ENCODE data around the gene SMAD6. TPM values are rescaled to one million over a fixed set of nuclear protein-coding genes. Genes with fewer than 3 reads are reported as not detected.

SMAD6 gene
- total RNA-seq, 6 experiments from 2014 or later = 10.2 to 18.1 (median 16.4) TPM

DNA sequence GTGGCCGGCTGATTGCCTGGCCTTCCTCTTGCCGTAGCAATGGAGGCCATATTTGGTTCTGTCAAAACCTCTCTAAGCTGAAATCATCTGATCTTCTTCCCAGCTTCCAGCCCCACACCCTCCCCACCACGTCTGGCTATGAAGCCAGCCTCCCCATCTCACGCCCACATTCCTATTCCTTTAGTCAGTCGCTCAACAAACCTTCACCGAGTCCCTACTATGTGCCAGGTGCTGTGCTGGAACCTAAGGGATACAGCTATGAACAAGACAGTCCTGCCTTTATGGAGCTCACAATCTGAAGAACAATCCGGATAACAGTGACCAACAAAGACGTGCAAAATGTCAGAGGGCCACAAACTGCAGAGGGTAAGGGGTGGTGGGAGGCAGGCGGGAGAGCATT is 31.9 kb upstream of the SMAD6 start:
- Mint-ChIP-seq H3K9me3 (peaks cover 5% of the 10 kb centered on the region), H3K4me1 (ENCODE audit: low read depth) (peaks cover 12% of the 10 kb centered on the region; the same call in 1 of the 2 replicates), H3K27me3 (ENCODE audit: insufficient read depth) (peaks cover 6% of the 10 kb centered on the region), H3K36me3 (ENCODE audit: low read depth) (peaks cover 5% of the 10 kb centered on the region; the same call in 1 of the 2 replicates), H3K4me3 (no peak overlapping the region), H3K27ac (no peak overlapping the region)
- no peak for DNase-seq
- TF ChIP-seq, protein P1, sequence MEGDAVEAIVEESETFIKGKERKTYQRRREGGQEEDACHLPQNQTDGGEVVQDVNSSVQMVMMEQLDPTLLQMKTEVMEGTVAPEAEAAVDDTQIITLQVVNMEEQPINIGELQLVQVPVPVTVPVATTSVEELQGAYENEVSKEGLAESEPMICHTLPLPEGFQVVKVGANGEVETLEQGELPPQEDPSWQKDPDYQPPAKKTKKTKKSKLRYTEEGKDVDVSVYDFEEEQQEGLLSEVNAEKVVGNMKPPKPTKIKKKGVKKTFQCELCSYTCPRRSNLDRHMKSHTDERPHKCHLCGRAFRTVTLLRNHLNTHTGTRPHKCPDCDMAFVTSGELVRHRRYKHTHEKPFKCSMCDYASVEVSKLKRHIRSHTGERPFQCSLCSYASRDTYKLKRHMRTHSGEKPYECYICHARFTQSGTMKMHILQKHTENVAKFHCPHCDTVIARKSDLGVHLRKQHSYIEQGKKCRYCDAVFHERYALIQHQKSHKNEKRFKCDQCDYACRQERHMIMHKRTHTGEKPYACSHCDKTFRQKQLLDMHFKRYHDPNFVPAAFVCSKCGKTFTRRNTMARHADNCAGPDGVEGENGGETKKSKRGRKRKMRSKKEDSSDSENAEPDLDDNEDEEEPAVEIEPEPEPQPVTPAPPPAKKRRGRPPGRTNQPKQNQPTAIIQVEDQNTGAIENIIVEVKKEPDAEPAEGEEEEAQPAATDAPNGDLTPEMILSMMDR (IDR thresholded peaks at IDR 0.05) = no peak

DNA sequence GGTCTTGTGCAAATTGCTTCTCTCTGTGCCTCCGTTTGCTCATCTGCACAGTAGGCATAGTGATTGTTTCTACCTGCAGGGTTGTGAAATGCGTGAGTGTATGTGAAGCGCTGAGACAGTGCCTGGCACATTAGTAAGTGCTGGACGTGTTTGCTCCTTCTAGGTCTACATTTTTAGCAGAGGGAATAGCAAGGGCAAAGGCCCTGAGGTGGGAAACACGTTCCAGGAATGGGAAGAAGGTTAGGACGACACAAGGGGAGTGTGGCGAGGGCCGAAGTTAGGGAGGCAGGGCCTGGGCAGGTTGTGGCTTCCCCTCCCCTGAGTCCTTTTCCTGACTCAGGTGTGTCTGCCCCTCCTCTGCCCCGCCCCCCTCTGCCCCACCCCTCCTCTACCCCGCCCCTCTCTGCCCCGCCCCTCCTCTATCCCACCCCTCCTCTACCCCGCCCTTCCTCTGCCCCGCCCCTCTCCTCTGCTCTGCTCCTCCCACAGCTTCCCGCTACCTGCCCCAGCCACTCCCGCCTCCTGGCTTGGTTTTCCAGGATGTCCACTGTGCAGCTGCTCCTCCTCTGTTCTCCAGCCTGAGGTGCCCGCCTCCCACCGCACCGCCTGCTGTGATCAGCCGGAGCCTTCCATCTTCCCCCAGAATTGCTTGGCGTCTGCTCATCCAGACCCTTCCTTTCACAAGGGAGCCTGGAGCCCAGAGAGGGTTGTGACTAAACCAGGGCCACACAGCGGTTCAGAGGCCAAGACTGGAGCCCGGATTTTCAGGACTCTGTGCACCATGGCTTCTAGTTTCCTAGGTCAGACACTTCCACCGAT is 31.1 kb upstream of the SMAD6 start:
- peaks cover 5% of the 10 kb centered on the region; the same call in 1 of the 2 replicates for H3K36me3 Mint-ChIP-seq (ENCODE audit: low read depth)
- DNase-seq = no peak
- peaks cover 6% of the 10 kb centered on the region for H3K27me3 Mint-ChIP-seq (ENCODE audit: insufficient read depth)
- no peak overlapping the region for H3K4me3 Mint-ChIP-seq
- TF ChIP-seq, protein P1 (IDR thresholded peaks at IDR 0.05) = no peak
- H3K4me1 Mint-ChIP-seq (ENCODE audit: low read depth) = peaks cover 12% of the 10 kb centered on the region; the same call in 1 of the 2 replicates
- peaks cover 5% of the 10 kb centered on the region for H3K9me3 Mint-ChIP-seq
- H3K27ac Mint-ChIP-seq = no peak overlapping the region

DNA sequence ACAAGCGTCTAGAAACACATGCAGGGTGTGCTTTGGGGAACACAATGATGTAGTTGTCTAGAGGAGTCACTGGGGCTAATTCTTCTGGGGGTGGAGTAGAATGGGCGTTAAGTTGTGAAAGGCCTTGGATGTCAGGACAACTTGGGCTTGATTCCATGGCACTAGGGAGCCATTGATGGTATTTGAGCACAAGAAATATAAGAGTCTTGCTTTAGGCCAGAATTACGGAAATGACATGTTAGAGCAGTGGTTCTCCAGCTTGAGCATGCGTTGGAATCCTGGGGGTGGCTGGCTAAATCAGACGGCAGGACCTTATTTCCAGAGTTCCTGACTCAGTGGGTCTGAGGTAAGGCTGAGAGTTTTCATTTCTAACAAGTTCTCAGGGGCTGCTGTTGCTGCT is 29.2 kb upstream of the SMAD6 start:
- Mint-ChIP-seq H3K4me3 (no peak overlapping the region), H3K9me3 (peaks cover 2% of the 10 kb centered on the region), H3K27me3 (ENCODE audit: insufficient read depth) (peaks cover 4% of the 10 kb centered on the region), H3K36me3 (ENCODE audit: low read depth) (peaks cover 2% of the 10 kb centered on the region; the same call in 1 of the 2 replicates), H3K4me1 (ENCODE audit: low read depth) (peaks cover 12% of the 10 kb centered on the region; the same call in 1 of the 2 replicates), H3K27ac (no peak overlapping the region)
- no peak for DNase-seq
- TF ChIP-seq, protein P1 (IDR thresholded peaks at IDR 0.05) = no peak

DNA sequence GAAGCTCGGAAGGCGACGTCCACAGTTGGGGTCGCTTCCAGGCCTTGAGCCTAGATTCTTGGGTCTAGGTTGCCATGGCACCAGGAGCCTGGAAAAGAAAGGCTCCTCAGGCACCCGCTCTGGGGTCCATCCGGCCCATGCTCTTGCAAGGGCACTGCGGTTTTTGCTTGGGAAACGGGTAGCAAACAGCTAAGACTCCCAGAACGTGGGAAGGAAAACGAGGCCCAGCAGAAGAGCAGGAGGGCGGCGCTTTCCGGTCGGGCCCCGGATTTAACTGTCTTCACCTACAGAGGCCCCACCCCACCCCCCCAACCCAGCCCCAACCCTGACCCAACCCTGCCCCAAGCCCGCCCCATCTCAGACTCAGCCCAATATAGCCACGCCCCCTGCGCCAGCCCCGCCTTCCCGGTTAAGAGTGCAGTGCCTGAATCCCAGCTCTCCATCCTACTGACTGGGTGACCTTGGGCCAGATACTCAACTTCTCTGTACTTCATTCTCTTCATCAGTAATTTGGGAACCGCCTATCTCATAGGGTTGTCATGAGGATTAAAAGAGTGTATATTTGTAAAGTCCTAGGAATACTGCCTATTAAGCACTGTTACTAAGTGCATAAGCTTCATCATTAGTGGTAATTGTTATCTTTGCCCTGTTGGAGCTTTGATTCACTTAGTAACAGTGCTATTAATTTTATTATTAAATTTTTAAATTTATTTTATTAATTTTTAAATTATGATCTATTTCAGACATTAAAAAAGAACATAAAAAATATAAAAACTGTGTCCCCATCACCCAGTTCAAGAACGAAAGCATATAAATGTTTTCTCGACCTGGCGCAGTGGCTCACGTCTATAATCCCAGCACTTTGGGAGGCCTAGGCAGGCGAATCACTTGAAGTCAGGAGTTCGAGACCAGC is 28.4 kb upstream of the SMAD6 start:
- TF ChIP-seq, protein P1 (IDR thresholded peaks at IDR 0.05) = no peak
- Mint-ChIP-seq H3K36me3 (ENCODE audit: low read depth) (no peaks in the 10 kb centered on the region), H3K4me1 (ENCODE audit: low read depth) (peaks cover 12% of the 10 kb centered on the region; the same call in 1 of the 2 replicates), H3K27ac (no peak overlapping the region), H3K4me3 (no peak overlapping the region), H3K27me3 (ENCODE audit: insufficient read depth) (peaks cover 3% of the 10 kb centered on the region), H3K9me3 (no peaks in the 10 kb centered on the region)
- no peak for DNase-seq

DNA sequence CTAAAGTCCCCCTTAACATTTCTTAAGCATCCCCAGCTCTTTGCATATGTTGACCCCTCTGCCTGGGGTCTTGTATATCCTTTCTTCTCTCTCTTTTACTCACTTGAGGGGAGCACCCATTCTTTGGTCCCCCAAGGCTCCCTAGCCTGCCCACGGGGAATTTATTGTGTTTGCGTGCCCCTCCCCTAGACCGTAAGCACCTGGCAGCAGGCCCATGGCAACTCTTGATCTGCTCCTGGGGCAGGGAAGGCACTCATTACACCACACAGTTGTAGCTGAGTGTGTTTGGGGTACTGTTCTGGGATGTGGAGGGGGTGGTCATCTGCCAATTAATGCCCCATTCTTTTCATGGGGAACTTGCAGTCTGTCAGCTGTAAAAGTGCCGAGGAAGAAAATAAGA is 27.3 kb upstream of the SMAD6 start:
- Mint-ChIP-seq H3K4me1 (ENCODE audit: low read depth) (peaks cover 9% of the 10 kb centered on the region; the same call in 1 of the 2 replicates), H3K27ac (no peak overlapping the region), H3K27me3 (ENCODE audit: insufficient read depth) (peaks cover 3% of the 10 kb centered on the region), H3K4me3 (no peak overlapping the region), H3K36me3 (ENCODE audit: low read depth) (no peaks in the 10 kb centered on the region), H3K9me3 (no peaks in the 10 kb centered on the region)
- TF ChIP-seq, protein P1 (IDR thresholded peaks at IDR 0.05) = no peak
- DNase-seq = no peak
